Rectal smooth muscle tissue (tissue), 1 donor: ENCODE data around the gene DDX17.

Experiments used
- H3K27ac ChIP-seq: one replicate; pipeline ENCODE4 v1.7.0; 2013; ENCODE audit warnings: low read depth, low read length, inconsistent platforms
- H3K27me3 ChIP-seq: one replicate; pipeline ENCODE4 v1.7.0; 2013; ENCODE audit warnings: low read length; ENCODE audit not compliant: control insufficient read depth, insufficient read depth
- H3K36me3 ChIP-seq: one replicate; pipeline ENCODE4 v1.7.0; 2013; ENCODE audit warnings: low read length; ENCODE audit not compliant: control insufficient read depth, insufficient read depth
- H3K4me1 ChIP-seq: one replicate; pipeline ENCODE4 v1.7.0; 2013; ENCODE audit warnings: low read length; ENCODE audit not compliant: control insufficient read depth, insufficient read depth
- H3K4me3 ChIP-seq: one replicate; pipeline ENCODE4 v1.7.0; 2013; ENCODE audit warnings: low read length
- H3K9ac ChIP-seq: one replicate; pipeline ENCODE4 v1.7.0; 2013; ENCODE audit warnings: low read length

The DDX17 gene

DNA sequence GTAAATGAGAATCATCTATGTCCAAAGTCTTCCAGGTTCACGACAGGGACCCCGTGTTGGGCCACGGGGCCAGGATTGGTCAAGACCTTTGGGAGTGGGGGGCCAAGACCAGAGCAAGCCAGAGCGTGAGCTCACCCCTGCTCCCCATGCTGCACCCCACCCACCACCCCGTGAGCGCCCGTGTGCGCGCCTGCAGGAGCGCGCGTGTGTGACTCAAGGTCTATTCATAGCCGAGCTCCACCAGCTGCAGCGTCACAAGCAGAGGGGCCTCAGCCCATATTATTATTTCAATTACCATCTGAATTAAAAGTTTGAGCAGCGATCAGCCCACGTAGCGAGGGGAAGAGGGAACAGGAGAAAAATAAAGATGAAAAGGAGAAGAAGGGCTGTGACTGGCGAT lies 56.3 kb downstream of the DDX17 start:
- Histone ChIP-seq H3K4me1 (peaks cover 3% of the 10 kb centered on the region), H3K27me3 (peaks cover 36% of the 10 kb centered on the region), H3K27ac (no peak overlapping the region), H3K36me3 (no peaks in the 10 kb centered on the region), H3K4me3 (no peak overlapping the region), H3K9ac (no peak overlapping the region)

DNA sequence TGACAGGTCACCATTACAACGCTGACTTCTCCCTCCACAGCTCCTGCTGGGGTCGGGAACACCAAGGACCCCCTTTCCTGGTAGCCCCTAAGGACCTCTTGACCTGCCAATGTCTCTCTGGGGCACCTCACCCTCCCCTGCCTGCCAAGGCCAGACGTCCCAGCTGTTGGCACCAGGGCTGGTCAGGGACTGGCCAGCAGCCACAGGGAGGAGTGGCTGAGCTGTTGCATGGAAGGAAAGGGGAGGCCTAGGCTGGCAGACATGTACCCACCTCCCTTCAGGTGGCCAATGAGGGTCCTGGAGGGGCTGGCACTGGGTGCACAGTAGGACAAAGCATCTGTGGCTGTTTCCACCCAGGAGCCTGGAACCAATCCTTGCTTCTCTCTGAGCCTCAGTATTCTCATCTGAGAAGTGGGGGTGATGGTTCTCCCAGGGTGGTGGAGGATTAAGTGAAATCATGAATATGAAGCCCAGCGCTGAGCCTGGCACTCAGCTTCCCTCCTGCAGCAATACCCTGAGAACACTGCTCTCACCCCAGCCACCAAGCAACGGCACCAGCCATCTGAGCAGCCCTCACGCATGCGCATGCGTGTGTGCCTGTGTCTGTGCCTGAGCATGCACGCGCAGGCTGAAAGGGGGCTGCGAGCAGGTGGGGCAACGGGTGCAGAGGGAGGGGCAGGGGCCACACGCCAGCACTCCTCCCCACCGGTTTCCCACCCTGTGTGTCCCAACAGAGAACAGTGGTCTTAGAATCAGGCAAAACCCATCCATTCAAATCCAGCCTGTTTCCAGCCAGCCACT lies 57.0 kb downstream of the DDX17 start:
- Histone ChIP-seq H3K4me1 (no peaks in the 10 kb centered on the region), H3K4me3 (no peak overlapping the region), H3K27me3 (peaks cover 34% of the 10 kb centered on the region), H3K36me3 (no peaks in the 10 kb centered on the region), H3K9ac (no peak overlapping the region), H3K27ac (no peak overlapping the region)

DNA sequence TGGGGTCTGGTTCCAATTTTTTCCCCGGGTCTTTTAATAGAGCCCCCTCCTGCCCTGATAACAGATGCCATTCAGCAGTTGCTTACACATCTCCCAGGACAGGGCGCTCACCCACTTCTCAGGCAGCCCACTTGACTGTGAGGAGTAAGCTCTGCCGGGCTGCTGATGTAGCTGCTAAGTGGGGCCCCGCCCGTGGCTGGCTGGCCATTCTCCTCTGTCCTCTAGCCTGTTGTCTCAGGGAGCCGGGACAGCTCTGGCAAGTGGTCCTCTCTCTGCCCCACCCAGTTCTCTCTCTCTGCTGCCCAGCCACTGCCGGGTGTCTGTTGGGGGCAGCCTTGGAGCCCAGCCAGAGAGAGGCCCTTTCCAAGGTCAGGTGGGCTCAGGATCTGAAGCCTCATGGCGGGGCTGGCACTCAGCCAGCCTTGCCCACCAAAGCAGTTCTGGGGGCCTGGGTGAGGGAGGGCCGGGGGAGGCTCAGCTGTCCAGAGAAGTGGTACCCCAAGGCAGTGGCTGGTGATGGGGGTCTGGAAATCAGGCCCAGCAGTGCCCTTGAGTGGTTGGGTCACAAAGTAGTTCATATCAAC lies 60.0 kb downstream of the DDX17 start:
- H3K4me1 ChIP-seq: no peaks in the 10 kb centered on the region
- H3K36me3 ChIP-seq: no peaks in the 10 kb centered on the region
- no peak overlapping the region for H3K27ac ChIP-seq
- H3K27me3 ChIP-seq: peaks cover 22% of the 10 kb centered on the region
- no peak overlapping the region for H3K9ac ChIP-seq
- no peak overlapping the region for H3K4me3 ChIP-seq

DNA sequence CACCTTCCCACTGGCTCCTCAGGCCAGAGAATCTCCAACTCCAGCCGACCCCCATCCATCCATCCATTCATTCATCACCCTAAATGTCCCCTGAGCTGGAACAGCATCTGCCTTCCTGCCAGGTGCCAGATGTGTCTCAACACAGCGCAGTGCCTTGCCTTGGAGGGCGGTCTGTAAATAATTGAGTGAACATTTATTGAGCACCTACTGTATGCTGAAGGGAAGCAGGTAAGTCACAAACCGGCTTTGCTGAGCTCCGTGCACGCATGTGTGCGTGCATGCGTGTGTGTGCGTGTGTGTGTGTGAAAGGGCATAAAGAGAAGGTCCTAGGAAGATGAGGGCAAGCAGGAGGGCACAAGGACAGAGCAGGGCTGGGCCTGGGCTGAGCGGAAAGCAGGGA lies 61.3 kb downstream of the DDX17 start:
- Histone ChIP-seq H3K36me3 (no peaks in the 10 kb centered on the region), H3K4me1 (no peaks in the 10 kb centered on the region), H3K27ac (no peak overlapping the region), H3K27me3 (peaks cover 23% of the 10 kb centered on the region), H3K9ac (no peak overlapping the region), H3K4me3 (no peak overlapping the region)

- peaks cover 21% of the 10 kb centered on the region for H3K27me3 ChIP-seq
- H3K27ac ChIP-seq: no peak overlapping the region
- no peak overlapping the region for H3K9ac ChIP-seq
- no peak overlapping the region for H3K4me3 ChIP-seq
- no peaks in the 10 kb centered on the region for H3K4me1 ChIP-seq
- no peaks in the 10 kb centered on the region for H3K36me3 ChIP-seq
Observed at GRCh38 chr22:38443628-38444521, 62.2 kb downstream of the DDX17 start.

DNA sequence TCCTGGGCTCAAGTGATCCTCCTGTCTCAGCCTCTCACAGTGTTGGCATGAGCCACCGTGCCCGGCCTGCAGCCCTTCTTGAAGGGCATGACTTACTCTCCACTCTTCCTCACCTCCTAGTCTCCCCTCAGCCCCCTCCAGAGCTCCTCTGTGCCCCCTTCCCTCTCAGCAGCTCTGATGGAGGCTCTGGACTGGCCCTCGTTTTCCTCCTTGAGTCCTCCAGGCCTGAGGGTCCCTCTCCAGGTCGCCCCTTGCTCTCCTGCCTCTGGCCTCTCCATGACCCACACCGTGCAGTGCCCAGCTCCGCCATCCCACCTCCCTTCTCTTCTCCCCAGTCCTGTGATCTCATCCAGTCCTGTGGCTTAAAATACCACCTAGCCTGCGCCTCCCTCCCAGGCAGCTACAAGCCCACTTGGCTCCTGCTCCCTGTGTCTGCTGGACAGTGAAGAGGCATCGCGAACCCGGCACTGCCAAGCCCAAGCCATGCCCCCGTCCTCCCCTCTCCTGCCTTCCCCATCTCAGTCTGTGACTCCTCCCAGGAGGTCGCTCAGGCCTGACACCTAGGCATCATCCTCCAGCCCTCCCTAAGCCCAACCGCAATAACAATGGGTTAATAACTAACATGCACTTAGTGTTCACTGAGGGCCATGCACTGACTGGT lies 63.0 kb downstream of the DDX17 start:
- no peaks in the 10 kb centered on the region for H3K4me1 ChIP-seq
- no peak overlapping the region for H3K27ac ChIP-seq
- peaks cover 21% of the 10 kb centered on the region for H3K27me3 ChIP-seq
- H3K4me3 ChIP-seq: no peak overlapping the region
- no peak overlapping the region for H3K9ac ChIP-seq
- no peaks in the 10 kb centered on the region for H3K36me3 ChIP-seq

GRCh38 chr22:38441620-38442287 lies 64.4 kb downstream of the DDX17 start:
- Histone ChIP-seq H3K27ac (no peak overlapping the region), H3K4me1 (no peaks in the 10 kb centered on the region), H3K36me3 (no peaks in the 10 kb centered on the region), H3K27me3 (peaks cover 21% of the 10 kb centered on the region), H3K9ac (no peak overlapping the region), H3K4me3 (no peak overlapping the region)

GRCh38 chr22:38440747-38441350 lies 65.3 kb downstream of the DDX17 start:
- no peak overlapping the region for H3K9ac ChIP-seq
- no peaks in the 10 kb centered on the region for H3K4me1 ChIP-seq
- H3K27me3 ChIP-seq: peaks cover 14% of the 10 kb centered on the region
- H3K4me3 ChIP-seq: no peak overlapping the region
- H3K27ac ChIP-seq: no peak overlapping the region
- H3K36me3 ChIP-seq: no peaks in the 10 kb centered on the region

GRCh38 chr22:38437416-38437815 lies 68.7 kb downstream of the DDX17 start:
- no peaks in the 10 kb centered on the region for H3K36me3 ChIP-seq
- H3K27ac ChIP-seq: no peak overlapping the region
- no peaks in the 10 kb centered on the region for H3K4me1 ChIP-seq
- no peak overlapping the region for H3K4me3 ChIP-seq
- no peak overlapping the region for H3K9ac ChIP-seq
- H3K27me3 ChIP-seq: peaks cover 7% of the 10 kb centered on the region

GRCh38 chr22:38436629-38437395 lies 69.3 kb downstream of the DDX17 start:
- H3K9ac ChIP-seq: no peak overlapping the region
- H3K27me3 ChIP-seq: peaks cover 4% of the 10 kb centered on the region
- H3K4me3 ChIP-seq: no peak overlapping the region
- H3K27ac ChIP-seq: no peak overlapping the region
- H3K36me3 ChIP-seq: no peaks in the 10 kb centered on the region
- no peaks in the 10 kb centered on the region for H3K4me1 ChIP-seq

DNA sequence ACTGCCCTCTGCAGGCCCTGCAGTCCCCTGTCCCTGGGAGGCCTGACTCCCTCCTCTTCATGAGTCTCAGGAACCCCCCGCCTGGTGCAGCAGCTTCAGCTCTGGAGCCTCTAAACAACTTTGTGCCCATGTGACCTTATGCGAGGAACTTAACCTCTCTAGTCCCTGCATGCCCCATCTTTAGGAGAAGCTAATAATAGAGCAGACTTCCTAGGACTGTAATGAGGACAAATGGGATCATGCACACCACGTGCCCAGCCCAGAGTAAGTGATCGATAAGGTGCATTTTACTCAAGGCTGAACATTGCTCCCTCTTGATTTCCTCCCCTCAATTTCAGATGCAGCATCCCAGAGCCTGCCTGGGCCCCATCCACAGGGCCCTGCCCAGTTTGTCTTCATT lies 70.1 kb downstream of the DDX17 start:
- Histone ChIP-seq H3K27ac (no peak overlapping the region), H3K4me3 (no peak overlapping the region), H3K9ac (no peak overlapping the region), H3K36me3 (no peaks in the 10 kb centered on the region), H3K27me3 (peaks cover 2% of the 10 kb centered on the region), H3K4me1 (no peaks in the 10 kb centered on the region)
